ENCODE data around the gene SMIM43. TPM values are rescaled to one million over a fixed set of nuclear protein-coding genes. Genes with fewer than 3 reads are reported as not detected.

The SMIM43 gene
- total RNA-seq, 2 donors from 2014 or later: 0.21 TPM; not detected in 1

GRCh38 chr4:121783210-121783609 lies 18.2 kb upstream of the SMIM43 start:
- no peaks in the 10 kb centered on the region for H3K4me1 ChIP-seq
- H3K9me3 ChIP-seq: no peaks in the 10 kb centered on the region
- intact Hi-C loops (cut with DNase I): no loop called here
- H3K9ac ChIP-seq (ENCODE audit: low read depth in 2 of 2, low read length in 2 of 2): no peak overlapping the region
- no peak overlapping the region for H3K4me3 ChIP-seq
- no peaks in the 10 kb centered on the region for H3K36me3 ChIP-seq
- TF ChIP-seq CTCF (IDR thresholded peaks at IDR 0.05): no peak
- no peak overlapping the region for H3K27ac ChIP-seq
- H3K27me3 ChIP-seq: no peaks in the 10 kb centered on the region
- no peak for DNase-seq

GRCh38 chr4:121778991-121779628 lies 14.1 kb upstream of the SMIM43 start:
- Histone ChIP-seq H3K4me3 (no peak overlapping the region), H3K27me3 (no peaks in the 10 kb centered on the region), H3K36me3 (no peaks in the 10 kb centered on the region), H3K4me1 (no peaks in the 10 kb centered on the region), H3K27ac (no peak overlapping the region), H3K9ac (ENCODE audit: low read depth in 2 of 2, low read length in 2 of 2) (no peak overlapping the region), H3K9me3 (no peaks in the 10 kb centered on the region)
- intact Hi-C loops (cut with DNase I): no loop called here
- no peak for TF ChIP-seq CTCF (IDR thresholded peaks at IDR 0.05)
- DNase-seq: no peak

- no peak for TF ChIP-seq CTCF (IDR thresholded peaks at IDR 0.05)
- intact Hi-C loops (cut with DNase I): no loop called here
- no peaks in the 10 kb centered on the region for H3K9me3 ChIP-seq
- no peak for DNase-seq
- no peak overlapping the region for H3K9ac ChIP-seq (ENCODE audit: low read depth in 2 of 2, low read length in 2 of 2)
- H3K27me3 ChIP-seq: no peaks in the 10 kb centered on the region
- H3K27ac ChIP-seq: no peak overlapping the region
- H3K4me3 ChIP-seq: no peak overlapping the region
- H3K4me1 ChIP-seq: no peaks in the 10 kb centered on the region
- H3K36me3 ChIP-seq: no peaks in the 10 kb centered on the region
These were observed 12.7 kb upstream of the SMIM43 start for GRCh38 chr4:121777625-121778024.

- intact Hi-C loops (cut with DNase I): no loop called here
- Histone ChIP-seq H3K9ac (ENCODE audit: low read depth in 2 of 2, low read length in 2 of 2) (no peak overlapping the region), H3K4me3 (no peak overlapping the region)
These were observed 11.8 kb upstream of the SMIM43 start for GRCh38 chr4:121776610-121777401.

GRCh38 chr4:121773883-121774282 lies 8.9 kb upstream of the SMIM43 start:
- no peak for DNase-seq
- intact Hi-C loops (cut with DNase I): no loop called here

More at GRCh38 chr4:121776610-121777401, 11.8 kb upstream of the SMIM43 start:
- no peak for TF ChIP-seq CTCF (IDR thresholded peaks at IDR 0.05)
- DNase-seq: no peak
- Histone ChIP-seq H3K9me3 (no peaks in the 10 kb centered on the region), H3K36me3 (no peaks in the 10 kb centered on the region), H3K27ac (no peak overlapping the region), H3K4me1 (no peaks in the 10 kb centered on the region), H3K27me3 (no peaks in the 10 kb centered on the region)

More at GRCh38 chr4:121773883-121774282, 8.9 kb upstream of the SMIM43 start:
- TF ChIP-seq CTCF (IDR thresholded peaks at IDR 0.05): no peak
- Histone ChIP-seq H3K9me3 (no peaks in the 10 kb centered on the region), H3K4me3 (no peak overlapping the region), H3K9ac (ENCODE audit: low read depth in 2 of 2, low read length in 2 of 2) (no peak overlapping the region), H3K4me1 (no peaks in the 10 kb centered on the region), H3K27ac (no peak overlapping the region), H3K27me3 (no peaks in the 10 kb centered on the region), H3K36me3 (no peaks in the 10 kb centered on the region)
